Endothelial cell (in vitro differentiated cells): ENCODE data around the gene PAPPA2. TPM values are rescaled to one million over a fixed set of nuclear protein-coding genes. Genes with fewer than 3 reads are reported as not detected.

Experiments used
- DNase-seq: peaks from one replicate; pipeline ENCODE4 v3.0.0; 2021; ENCODE audit warnings: low spot score
- H3K27ac Mint-ChIP-seq: one replicate; pipeline ENCODE4 v1.8.0; 2021; ENCODE audit warnings: mixed read lengths, inconsistent platforms; ENCODE audit not compliant: unreplicated experiment
- H3K27me3 Mint-ChIP-seq: one replicate; pipeline ENCODE4 v1.8.0; 2021; ENCODE audit warnings: mild to moderate bottlenecking, moderate library complexity, mixed read lengths, inconsistent platforms; ENCODE audit not compliant: unreplicated experiment
- H3K36me3 Mint-ChIP-seq: one replicate; pipeline ENCODE4 v1.8.0; 2021; ENCODE audit warnings: mild to moderate bottlenecking, low read depth, mixed read lengths, inconsistent platforms; ENCODE audit not compliant: unreplicated experiment
- H3K4me1 Mint-ChIP-seq: one replicate; pipeline ENCODE4 v1.8.0; 2021; ENCODE audit warnings: mild to moderate bottlenecking, mixed read lengths, inconsistent platforms; ENCODE audit not compliant: unreplicated experiment
- H3K4me3 Mint-ChIP-seq: one replicate; pipeline ENCODE4 v1.8.0; 2021; ENCODE audit warnings: mild to moderate bottlenecking, mixed read lengths, inconsistent platforms; ENCODE audit not compliant: unreplicated experiment
- H3K9me3 Mint-ChIP-seq: one replicate; pipeline ENCODE4 v1.8.0; 2021; ENCODE audit warnings: mixed read lengths, inconsistent platforms; ENCODE audit not compliant: unreplicated experiment
- total RNA-seq: library from RNA; stranded (reverse); fragmentation: NEBNext Ultra II Directional; extraction: Animal tissue kit (Norgen Biotek cat#: 25700); gene quantifications from one replicate; pipeline ENCODE4 v1.2.1, GENCODE V29; 2021; ENCODE audit not compliant: unreplicated experiment
- TF ChIP-seq, protein P1 (sequence below): fragments of 200-600 bp; sonication (generic); IDR thresholded peaks from one replicate; pipeline ENCODE4 v1.5.0; 2021; ENCODE audit warnings: antibody characterized with exemption; ENCODE audit not compliant: unreplicated experiment

The PAPPA2 gene
- total RNA-seq, 1 donor from 2014 or later = 0.33 TPM

DNA sequence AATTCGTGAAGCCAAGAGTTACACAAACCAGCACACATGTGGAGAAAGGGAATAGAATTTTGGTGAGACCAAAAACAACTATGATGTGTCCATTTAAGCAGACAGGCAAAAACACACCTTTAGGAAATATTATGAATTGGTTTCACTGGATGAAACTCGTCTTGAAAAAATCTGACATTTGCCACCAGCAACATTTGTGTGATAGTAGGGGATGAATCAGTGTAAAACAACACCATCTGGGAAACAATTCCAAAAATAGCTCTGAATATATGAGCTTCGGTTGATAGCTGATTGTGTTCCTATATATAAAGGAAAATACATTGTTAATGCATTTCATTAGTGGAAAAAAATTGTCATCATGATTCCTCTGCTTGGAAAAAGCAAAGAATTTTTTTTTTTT lies 327.8 kb downstream of the PAPPA2 start:
- H3K27me3 Mint-ChIP-seq = no peaks in the 10 kb centered on the region
- TF ChIP-seq, protein P1, sequence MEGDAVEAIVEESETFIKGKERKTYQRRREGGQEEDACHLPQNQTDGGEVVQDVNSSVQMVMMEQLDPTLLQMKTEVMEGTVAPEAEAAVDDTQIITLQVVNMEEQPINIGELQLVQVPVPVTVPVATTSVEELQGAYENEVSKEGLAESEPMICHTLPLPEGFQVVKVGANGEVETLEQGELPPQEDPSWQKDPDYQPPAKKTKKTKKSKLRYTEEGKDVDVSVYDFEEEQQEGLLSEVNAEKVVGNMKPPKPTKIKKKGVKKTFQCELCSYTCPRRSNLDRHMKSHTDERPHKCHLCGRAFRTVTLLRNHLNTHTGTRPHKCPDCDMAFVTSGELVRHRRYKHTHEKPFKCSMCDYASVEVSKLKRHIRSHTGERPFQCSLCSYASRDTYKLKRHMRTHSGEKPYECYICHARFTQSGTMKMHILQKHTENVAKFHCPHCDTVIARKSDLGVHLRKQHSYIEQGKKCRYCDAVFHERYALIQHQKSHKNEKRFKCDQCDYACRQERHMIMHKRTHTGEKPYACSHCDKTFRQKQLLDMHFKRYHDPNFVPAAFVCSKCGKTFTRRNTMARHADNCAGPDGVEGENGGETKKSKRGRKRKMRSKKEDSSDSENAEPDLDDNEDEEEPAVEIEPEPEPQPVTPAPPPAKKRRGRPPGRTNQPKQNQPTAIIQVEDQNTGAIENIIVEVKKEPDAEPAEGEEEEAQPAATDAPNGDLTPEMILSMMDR = no peak

DNA sequence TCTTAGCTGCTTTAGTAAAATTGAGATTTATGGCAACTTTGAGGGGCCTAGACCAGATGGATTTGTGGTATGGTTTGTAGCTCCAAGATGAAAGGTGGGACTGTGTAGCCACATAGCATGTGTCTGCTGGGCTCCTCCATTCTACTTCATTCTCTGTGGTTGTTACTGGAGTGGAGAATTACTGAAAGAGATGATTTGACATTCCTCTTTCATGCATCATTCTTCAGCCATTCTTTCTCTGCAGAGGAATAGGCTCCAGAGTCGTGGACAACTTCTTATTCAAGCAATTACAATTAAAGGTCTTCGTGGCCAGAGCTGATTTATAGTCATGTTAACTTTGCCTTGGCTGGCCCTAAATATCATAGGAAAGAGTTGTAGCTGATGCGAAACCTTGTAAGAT lies 328.9 kb downstream of the PAPPA2 start:
- no peaks in the 10 kb centered on the region for H3K36me3 Mint-ChIP-seq
- H3K4me3 Mint-ChIP-seq = no peak overlapping the region
- H3K4me1 Mint-ChIP-seq = peaks cover 9% of the 10 kb centered on the region
- DNase-seq = no peak
- no peaks in the 10 kb centered on the region for H3K9me3 Mint-ChIP-seq
- TF ChIP-seq, protein P1 = no peak
- no peaks in the 10 kb centered on the region for H3K27me3 Mint-ChIP-seq
- no peak overlapping the region for H3K27ac Mint-ChIP-seq

More for the DNA sequence above, 327.8 kb downstream of the PAPPA2 start:
- no peak for DNase-seq
- Mint-ChIP-seq H3K36me3 (no peaks in the 10 kb centered on the region), H3K4me1 (peaks cover 9% of the 10 kb centered on the region), H3K4me3 (no peak overlapping the region), H3K27ac (no peak overlapping the region), H3K9me3 (no peaks in the 10 kb centered on the region)

DNA sequence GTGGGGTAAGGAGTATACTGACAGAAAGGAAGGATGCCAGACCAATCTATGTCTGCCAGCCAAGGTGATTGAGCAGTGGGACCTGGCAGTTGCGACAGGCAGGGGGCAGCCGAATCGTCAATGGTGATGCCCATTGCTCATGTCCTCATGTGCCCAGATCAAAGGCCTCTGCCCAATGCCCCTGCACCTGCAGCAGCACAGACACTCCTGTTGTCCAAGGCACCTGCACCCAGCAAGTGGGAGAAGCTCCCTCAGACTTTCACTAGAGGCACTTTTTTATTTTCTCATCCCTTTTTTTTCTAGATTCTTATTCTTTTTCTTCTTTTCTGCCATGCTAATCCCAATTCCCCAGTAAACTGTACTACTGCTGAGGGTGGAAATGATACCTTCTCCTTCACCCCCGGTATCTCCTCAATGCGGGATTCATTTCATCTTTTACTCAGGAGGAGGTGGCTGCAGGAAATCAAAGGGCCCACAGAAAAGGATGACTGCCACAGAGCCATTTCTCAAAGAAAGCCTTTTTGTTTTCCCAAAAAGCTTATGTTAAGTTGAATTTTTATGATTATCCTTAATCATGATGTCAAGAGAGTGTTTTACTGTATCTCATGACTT lies 332.0 kb downstream of the PAPPA2 start:
- Mint-ChIP-seq H3K4me1 (peaks cover 6% of the 10 kb centered on the region), H3K9me3 (no peaks in the 10 kb centered on the region), H3K36me3 (no peaks in the 10 kb centered on the region), H3K4me3 (no peak overlapping the region), H3K27ac (no peak overlapping the region), H3K27me3 (no peaks in the 10 kb centered on the region)
- DNase-seq = no peak
- TF ChIP-seq, protein P1 = no peak

DNA sequence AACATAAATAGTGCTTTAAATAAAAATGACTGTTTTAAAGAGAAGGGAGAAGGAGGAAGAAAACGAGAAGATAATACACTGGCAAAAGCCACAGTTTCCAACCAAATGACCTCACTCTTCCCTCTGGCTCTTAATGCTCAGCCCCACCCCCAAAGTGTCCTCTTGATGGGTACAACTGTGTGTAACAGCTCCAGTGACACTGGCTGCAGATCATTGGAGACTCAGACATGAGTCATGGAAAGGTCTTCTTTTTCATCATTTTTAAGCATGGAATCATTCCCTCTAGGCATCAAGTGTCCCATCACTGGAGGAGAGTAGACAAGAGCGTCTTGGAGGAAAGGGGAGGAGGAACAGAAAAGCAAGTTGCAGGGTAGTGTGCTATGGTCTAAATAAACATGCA lies 333.0 kb downstream of the PAPPA2 start:
- Mint-ChIP-seq H3K27ac (no peak overlapping the region), H3K9me3 (no peaks in the 10 kb centered on the region)
- TF ChIP-seq, protein P1 = no peak

DNA sequence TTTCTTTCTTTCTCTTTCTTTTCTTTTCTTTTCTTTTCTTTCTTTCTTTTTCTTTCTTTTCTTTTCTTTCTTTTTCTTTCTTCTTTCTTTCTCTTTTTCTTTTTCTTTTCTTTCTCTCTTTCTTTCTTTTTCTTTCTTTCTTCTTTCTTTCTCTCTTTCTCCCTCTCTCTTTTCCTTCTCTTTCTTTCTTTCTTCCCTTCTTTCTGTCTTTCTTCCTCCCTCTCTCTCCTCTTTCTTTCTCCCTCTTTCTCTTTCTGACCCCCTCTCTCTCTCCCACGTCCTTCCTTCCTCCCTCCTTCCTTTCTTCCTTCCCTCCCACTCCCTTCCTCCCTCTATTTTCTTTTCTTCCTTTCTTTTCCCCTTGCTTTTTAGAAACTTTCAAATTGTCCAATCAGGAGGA lies 333.6 kb downstream of the PAPPA2 start:
- H3K27ac Mint-ChIP-seq = no peak overlapping the region
- TF ChIP-seq, protein P1 = no peak
- H3K4me1 Mint-ChIP-seq = no peaks in the 10 kb centered on the region
- DNase-seq = no peak
- no peaks in the 10 kb centered on the region for H3K27me3 Mint-ChIP-seq
- no peak overlapping the region for H3K4me3 Mint-ChIP-seq
- no peaks in the 10 kb centered on the region for H3K9me3 Mint-ChIP-seq
- no peaks in the 10 kb centered on the region for H3K36me3 Mint-ChIP-seq

More for the DNA sequence above, 333.0 kb downstream of the PAPPA2 start:
- DNase-seq = no peak
- H3K4me3 Mint-ChIP-seq = no peak overlapping the region
- H3K27me3 Mint-ChIP-seq = no peaks in the 10 kb centered on the region
- H3K36me3 Mint-ChIP-seq = no peaks in the 10 kb centered on the region
- H3K4me1 Mint-ChIP-seq = no peaks in the 10 kb centered on the region
